Measurements from ENCODE around the gene EAPP.

- TF ChIP-seq POLR2AphosphoS5 (IDR thresholded peaks at IDR 0.05; ENCODE audit: low read depth, low read length) (no peak), CTCF (IDR thresholded peaks at IDR 0.05 in 2 of 3, conservative IDR thresholded peaks at IDR 0.05 in 1 of 3; ENCODE audit: borderline replicate concordance in 1 of 3, insufficient read depth in 1 of 3, low read depth in 2 of 3, low read length in 2 of 3) (no peak), RAD21 (IDR thresholded peaks at IDR 0.05; ENCODE audit: low read depth) (no peak), POLR2A (IDR thresholded peaks at IDR 0.05; ENCODE audit: borderline replicate concordance, extremely low read depth, insufficient read depth, insufficient read length) (no peak), ZNF274 (IDR thresholded peaks at IDR 0.05; ENCODE audit: low read depth, low read length) (no peak), MAX (IDR thresholded peaks at IDR 0.05) (no peak), EZH2 (IDR thresholded peaks at IDR 0.05) (no peak), TCF7L2 (IDR thresholded peaks at IDR 0.05; ENCODE audit: borderline replicate concordance, extremely low read depth, insufficient read depth, insufficient read length) (no peak), CEBPB (IDR thresholded peaks at IDR 0.05; ENCODE audit: low read depth) (no peak), EZH2phosphoT487 (IDR thresholded peaks at IDR 0.05; ENCODE audit: borderline replicate concordance) (no peak), REST (IDR thresholded peaks at IDR 0.05; ENCODE audit: low read depth) (no peak), SIN3A (IDR thresholded peaks at IDR 0.05; ENCODE audit: low read depth) (no peak), JUND (IDR thresholded peaks at IDR 0.05) (no peak)
Measured at GRCh38 chr14:34502001-34502400, 37.5 kb downstream of the EAPP start.
